Anterior cingulate cortex (tissue), 58 donors: ENCODE data around the gene EML4.
A peak's percentile ranks its signal among the peaks of the same experiment; 100 is the strongest.

Experiments
- DNase-seq, 58 donors: peaks; one replicate each; lab custom pipeline; 2025; lab: John Stamatoyannopoulos, UW

Gene EML4

DNA sequence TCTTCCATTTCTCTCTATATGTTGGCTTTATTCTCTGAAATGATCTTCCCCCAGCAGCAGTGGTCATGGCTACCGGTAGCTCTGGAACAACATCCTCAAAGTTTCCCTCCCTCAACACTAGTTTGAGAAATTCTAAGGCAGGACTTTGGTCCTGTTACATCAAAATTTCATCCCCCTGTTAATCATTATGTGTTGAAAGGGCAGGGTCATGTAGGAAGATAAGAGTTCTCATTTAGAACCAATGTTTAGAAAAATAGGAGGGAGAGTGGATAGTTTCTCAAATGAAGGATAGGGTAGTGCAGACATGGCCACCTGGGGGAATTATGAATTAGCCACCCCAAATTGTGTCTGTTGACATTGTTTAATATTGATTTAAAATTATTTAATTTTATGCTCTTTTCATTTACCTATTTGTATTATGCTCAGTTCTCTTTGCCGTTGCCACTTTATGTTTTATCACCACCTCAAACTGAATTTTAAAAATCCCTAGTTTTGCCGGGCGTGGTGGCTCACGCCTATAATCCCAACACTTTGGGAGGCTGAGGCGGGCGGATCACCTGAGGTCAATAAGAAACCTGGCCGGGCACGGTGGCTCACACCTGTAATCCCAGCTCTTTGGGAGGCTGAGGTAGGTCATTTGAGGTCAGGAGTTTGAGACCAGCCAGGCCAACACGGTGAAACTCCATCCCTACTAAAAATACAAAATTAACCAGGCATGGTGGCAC is 22.3 kb downstream of the EML4 start:
- DNase-seq, result no peak

DNA sequence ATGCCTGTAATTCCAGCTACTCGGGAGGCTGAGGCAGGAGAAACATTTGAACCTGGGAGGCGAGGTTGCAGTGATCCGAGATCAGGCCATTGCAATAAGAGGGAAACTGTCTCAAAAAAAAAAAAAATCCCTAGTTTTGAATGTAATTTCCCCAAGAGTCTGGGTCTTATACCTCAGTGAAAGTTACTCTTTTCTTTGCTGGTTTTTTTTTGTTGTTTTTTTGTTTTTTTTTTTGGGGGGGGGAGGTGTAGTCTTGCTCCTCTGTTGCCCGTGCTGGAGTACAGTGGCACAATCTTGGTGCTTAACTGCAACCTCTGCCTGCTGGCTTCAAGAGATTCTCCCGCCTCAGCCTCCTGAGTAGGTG is 22.8 kb downstream of the EML4 start:
- DNase-seq, result no peak

DNA sequence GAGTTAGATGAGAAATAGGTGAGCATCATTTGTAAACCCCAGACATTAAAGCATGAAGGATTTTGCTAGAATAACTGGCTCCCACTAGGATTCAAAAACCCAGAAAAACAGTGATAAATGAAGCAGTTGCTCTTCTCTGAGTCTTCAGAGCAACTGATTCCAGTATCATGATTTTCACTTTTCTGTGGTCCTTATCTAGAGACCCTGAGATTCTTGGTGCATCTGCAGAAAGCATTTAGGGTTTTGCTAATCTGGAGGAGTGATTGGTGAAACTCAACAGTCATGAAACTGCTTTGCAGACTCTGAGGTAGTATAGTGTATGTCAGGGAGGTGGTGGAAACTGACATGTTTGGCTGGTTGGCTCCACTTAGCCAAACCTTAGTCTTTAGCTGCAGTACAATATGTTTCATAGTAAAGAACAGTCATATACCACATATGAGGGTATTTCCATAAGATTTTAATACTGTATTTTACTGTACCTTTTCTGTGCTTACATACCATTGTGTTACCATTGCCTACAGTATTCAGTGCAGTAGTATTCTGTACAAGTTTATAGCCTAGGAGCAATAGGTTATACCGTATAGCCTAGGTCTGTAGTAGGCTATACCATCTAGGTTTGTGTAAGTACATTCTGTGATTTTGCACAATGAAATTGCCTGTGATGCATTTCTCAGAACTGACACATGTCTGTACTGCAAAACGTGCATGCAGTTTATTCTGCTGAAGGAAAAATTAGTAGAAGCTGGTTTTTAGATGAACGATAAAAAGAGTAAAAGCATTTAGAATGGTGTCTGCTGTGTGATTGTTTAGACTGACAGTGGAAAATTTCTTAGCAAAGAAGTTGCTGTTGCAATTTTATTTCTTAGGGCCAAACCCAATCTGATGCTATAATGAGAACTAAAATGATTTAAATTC is 23.8 kb downstream of the EML4 start:
- DNase-seq, result no peak

DNA sequence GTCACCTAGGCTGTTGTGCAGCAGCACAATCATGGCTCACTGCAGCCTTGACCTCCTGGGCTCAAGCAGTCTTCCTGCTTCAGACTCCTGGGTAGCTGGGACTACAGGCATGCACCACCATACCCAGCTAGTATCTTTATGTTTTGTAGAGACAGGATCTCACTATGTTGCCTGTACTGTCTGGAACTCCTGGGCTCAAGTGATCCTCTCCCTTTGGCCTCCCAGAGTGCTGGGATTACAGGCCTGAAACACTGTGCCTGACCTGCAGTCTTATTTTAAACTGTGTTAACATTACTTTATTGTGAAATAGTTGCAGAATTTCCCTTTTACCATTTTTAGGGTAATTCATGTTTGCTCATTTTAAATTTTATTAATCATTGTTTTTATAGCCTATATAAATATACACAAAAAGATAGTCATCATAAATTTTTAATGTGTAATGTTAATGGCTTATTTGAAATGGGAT is 24.6 kb downstream of the EML4 start:
- no peak for DNase-seq

DNA sequence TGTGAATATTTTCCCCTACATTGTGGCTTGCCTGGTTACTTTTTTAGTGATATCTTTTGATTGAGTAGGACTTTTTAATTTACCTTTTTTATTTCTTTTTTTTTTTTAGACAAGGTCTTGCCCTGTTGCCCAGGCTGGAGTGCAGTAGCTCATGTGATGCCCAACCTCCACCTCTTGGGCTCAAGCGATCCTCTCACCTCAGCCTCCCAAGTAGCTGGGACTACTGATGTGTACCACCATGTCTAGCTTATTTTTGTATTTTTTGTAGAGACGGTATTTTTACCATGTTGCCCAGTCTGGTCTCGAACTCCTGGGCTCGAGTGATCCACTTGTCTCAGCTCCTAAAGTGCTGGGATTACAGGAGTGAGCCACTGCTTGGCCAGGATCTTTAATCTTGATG is 25.3 kb downstream of the EML4 start:
- DNase-seq, result no peak

DNA sequence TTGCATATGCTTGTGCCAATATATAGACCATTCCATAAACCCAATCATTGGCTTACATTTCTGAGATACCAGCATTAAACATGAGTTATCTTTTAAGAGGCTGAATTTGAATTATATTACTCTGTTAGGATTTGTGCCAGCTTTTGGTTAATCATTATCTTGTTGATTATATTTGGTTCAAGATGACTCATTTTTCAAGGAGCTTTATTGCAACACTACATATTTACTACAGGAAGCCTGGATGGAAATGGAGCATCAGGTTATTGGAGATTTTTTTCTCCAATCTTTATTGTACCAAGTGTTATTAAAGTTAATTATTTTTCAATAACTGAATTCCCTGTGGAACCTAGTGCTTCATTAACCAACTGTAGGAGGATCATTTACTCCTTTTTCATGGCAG is 26.4 kb downstream of the EML4 start:
- DNase-seq, result no peak

DNA sequence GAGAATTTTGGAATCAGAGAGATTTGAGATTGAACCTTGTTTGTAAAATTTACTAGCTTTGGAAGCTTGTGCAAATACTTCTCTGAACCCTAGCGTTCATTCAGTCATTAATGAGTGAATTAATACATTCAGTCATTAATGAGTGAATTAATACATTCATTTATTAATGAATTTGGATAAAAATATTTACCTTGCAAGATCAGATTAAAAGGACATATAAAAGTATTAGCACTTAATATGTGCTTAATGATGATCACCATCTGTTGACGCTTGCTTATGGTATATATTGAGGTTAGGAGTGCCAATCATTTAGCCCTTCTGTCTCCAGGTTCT is 26.9 kb downstream of the EML4 start:
- no peak for DNase-seq

DNA sequence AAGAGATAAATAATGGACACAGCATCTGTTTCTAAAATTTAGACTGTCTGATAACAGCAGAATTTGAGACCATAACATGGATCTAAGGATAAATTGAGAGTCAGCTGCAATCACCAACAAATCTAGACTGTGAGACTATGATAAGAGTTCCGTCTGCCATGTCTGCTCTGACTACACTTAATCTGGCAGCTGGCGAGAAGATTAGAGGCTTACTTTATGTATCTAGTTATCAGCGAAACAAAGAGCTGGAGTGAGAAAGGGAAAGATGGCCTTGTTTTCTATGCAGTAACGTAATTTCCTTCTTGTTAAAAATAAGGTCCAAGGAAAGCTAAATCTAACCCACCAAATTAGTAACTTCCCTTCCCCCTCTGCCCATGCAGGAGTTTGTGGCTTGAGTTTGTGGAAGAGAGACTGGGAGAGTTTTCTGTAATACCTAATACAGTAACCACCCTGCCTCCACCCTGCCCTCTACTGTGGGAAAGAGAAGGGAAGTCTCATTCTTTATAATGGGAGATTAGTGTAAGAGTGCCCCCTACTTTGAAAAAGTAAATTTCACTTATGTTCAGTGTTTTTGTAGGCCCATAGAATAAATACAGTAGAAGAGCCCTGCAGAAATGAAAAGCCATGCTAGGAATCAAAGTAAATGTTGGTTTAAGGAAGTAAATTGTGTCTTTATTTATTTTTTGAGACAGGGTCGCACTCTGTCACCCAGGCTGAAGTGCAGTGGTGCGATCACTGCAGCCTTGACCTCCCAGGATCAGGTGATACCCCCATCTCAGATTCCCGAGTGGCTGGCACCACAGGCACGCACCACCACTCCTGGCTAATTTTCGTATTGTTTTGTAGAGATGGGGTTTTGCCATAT is 27.5 kb downstream of the EML4 start:
- DNase-seq, result peak in 11 of 58 donors; percentile 1 to 14 (median 5)

DNA sequence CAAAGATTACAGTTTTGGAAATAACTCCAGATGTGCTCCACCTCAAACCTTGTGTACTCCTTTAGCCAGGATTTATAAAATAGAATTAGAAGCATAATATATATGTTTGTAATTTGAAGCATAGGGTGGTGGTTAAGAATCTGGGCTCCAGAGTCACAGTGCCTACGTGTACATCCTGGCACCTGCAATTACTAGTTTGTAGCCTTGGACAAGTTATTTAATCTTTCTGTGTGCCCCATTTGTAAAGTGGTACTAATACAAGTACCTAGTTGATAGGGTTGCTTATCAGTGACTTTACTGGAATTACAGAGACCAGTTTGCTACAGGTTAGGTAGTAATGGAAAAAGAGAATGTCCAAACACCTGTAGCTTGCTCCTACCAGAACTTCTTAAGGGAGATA is 28.6 kb downstream of the EML4 start:
- no peak for DNase-seq

DNA sequence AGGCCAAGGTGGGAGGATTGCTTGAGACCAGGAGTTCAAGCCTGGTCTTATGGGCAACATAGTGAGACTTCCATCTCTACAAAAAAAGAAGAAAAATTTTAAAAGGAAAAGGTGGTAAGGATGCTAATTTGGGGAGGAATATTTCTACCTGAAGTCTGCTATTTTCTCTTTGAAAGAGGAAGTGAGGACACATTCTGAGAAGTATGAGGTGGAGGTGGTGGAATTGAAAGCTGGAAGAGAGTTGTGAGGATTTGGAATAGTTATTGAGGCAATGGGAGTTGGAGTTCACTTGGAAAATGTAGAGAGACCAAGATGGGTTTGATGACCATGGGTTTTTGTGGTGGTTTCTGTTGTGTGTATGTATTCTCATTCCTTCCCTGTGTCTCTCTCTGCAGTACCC is 29.3 kb downstream of the EML4 start:
- DNase-seq, result no peak

DNA sequence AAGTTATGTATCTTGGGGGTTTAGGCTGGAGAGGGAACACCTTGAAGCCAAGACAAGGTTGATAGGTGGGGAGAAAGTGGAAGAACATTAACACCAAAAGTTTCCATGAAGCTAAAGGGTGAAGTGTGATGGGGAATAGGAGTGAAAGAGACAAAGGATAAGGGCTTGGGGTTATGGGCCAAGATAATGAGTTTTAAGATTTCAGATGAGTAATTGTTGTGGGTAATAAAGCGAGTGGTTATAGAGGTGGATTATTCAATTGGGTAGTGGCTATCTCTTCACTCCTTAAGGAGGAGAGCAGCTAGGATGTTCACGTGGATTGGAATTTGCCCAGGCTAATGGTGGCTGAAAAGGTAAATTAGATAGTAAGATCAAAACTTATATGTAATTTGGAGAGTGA is 29.8 kb downstream of the EML4 start:
- no peak for DNase-seq

DNA sequence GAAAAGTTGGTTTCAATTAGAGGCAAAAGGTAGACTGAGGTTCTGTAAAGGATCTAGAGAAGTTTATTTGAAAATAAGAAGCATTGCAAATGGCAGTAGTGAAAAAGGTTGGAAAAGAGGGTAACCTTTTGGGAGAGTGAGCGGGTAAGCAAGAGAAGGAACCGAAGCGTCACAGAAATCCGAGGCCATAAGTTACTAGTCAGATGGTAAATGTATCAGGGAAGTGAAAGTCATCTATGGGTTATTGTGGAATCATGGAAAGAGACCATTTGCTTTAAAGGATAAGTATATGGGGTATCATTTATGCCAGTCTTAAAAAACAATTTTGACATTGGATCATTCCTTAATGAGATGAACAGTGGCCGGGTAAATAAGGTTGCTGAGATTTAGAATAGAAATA is 30.5 kb downstream of the EML4 start:
- DNase-seq, result no peak

DNA sequence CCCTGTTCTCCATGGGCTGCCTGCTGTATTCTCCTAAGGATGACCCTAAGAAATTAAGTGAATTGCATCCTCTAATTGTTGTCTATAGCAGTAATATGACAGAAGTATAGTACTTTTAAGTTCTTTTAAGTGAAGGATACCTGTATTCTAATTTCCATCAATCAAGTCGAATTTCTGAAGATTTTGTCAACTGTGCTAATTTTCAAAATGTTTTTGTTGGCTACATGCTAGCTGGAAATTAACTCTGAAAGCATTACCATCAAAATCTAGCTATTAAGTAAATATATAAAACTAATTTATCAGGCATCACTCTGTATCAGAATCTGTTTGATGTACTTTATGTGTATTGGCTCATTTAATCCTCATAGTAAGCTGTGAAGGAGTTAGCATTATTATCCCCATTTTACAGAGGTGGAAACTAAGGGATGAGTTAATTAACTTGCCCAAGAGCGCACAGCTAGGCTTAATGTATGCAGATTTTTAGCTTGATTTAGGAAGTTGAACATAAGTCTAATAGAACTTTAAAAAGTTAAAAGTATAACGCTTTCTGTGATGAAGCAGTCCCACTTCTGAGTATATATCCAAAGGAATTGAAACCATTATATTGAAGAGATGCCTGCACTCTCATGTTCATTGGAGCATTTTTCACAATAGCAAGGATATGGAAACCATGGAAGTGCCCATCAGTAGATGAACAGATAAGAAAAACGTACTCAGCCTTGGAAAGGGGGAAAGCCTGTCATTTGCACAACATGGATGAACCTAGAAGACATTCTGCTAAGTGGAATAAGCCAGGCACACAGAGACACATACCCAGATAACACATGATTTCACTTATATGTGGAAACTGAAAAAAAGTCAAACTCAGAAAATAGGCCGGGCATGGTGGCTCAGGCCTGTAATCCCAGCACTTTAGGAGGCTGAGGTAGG is 32.0 kb downstream of the EML4 start:
- DNase-seq, result no peak

DNA sequence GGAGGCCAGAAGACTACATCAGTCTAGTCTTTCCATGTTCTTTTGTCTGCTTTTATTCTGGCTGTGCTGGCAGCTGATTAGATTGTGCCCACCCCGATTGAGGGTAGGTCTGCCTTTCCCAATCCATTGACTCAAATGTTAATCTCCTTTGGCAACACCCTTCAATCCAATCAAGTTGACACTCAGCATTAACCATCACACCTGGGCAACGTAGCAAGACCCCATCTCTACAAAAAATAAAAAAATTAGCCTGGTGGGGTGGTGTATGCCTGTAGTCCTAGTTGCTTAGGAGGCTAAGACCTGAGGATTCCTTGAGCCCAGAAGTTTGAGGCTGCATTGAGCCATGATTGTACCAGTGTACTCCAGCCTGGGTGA is 33.5 kb downstream of the EML4 start:
- no peak for DNase-seq

DNA sequence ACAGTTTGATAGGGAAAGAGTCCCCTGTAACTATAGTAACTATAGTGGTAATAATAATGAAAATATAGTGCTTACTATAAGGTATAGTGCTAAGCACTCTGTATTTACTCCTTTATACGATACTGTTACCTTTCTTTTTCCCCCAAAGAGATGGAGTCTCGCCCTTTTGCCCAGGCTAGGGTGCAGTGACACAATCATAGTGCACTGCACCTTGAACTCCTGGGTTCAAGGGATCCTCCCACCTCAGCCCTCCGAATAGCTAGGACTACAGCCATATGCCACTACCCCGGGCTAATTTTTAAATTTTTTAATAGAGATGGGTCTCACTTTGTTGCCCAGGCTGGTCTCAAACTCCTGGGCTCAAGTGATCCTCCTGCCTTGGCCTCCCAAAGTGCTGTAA is 34.6 kb downstream of the EML4 start:
- DNase-seq, result no peak

DNA sequence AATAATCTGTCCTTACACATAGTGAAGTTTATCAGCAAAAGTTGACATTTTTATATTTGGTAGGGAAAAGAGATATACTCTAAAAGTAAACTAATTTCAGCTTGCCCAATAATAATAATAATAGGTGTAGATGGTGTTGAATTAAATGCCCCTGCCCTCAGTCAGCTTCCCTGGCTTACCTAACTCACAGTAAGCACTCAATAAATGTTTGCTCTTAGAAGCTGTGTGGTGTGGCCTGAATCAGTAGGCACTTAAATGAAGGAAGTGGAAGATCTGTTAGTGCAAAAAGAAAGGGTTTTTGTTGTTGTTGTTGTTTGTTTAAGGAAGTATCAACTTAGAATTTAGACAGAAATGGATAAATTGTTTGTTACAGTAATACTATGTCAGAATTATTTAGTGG is 36.2 kb downstream of the EML4 start:
- no peak for DNase-seq

DNA sequence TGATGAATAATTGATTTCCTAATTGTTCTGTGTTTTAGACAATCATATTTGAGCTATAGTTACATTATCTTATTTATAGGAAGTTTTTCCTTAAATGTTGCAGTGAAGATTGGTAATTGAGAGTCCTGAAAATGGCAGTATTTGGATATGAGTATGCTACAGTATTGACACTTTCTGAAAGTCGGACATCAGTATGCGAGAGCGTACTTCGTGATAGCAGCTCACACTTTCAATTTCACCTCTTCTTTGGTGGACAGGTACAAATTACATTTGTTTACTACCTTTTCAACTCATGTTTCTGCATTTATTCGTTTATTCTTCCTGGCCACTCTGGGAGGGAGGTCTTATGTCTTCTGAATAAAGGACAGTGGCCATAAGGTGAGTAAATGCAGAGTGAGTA is 38.7 kb downstream of the EML4 start:
- DNase-seq, result no peak

DNA sequence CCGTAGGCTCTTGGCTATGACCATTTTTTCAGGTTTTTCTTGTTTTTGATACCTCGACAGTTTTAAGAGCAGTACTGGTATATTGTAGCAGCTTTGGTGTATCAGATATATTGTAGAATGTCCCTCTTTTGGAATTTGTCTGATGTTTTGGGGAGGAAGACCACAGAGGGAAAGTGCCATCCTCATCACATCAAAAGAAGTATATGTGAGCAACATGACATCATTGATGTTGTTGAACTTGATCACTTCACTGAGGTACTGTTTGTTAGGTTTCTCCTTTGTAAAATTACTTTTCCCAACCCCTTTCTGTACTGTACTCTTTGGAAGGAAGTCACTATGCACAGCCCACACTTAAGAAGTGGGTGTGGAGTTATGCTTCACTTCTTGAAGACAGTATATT is 41.0 kb downstream of the EML4 start:
- DNase-seq, result no peak

DNA sequence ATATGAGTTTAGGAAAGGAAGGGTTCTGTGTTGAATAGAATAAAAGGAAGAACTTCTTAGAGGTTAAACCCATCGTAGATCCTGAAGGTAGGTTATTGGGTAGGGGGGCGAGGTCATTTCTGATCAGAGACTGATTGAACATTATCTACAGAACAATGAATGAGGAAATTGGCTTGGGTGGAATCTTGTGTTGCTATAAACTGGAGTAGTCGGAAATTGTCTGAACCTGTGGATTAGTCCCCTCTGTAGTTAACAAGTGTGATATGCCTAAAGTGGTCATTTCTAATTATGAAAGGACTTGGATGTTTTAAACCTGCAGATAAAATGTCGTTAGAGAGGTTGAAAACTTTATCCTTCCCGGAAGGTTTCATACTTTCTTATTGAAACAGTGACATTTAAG is 42.1 kb downstream of the EML4 start:
- no peak for DNase-seq

DNA sequence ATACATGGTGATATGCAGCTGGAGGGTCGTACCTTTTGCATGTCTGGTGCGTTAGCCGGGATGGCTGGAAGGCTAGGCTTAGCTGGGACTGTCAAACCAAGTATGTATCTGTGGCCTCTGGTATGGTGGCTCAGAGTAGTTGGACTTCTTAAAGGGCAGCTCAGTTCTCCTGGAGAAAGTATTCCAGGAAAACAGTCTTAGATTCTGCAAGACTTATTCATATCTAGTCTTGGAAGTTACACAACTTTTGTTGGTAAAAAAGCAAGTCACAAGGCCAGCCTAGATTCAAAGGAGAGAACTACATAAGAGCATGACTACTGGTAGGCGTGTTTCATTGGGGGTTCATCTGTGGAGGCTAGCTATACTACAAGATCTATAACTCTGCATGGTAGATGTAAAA is 45.5 kb downstream of the EML4 start:
- no peak for DNase-seq
